Smooth muscle cell (in vitro differentiated cells): ENCODE data around the gene FAHD2B. TPM values are rescaled to one million over a fixed set of nuclear protein-coding genes. Genes with fewer than 3 reads are reported as not detected.
"Not testable (repeated sequence)": the region's sequence is repeated elsewhere in the genome, so short reads cannot be mapped to it uniquely, and the experiment has no call there.

ENCODE experiments used
- DNase-seq: peaks from one replicate; lab custom pipeline; 2025; ENCODE audit not compliant: unreplicated experiment; lab: John Stamatoyannopoulos, UW
- H2AFZ ChIP-seq: fragments of 200-600 bp; sonication (generic); 2 replicates; pipeline ENCODE4 v1.6.0; 2016; ENCODE audit warnings: antibody characterized with exemption, low read depth, mild to moderate bottlenecking
- H3F3A ChIP-seq: fragments of 200-600 bp; sonication (generic); 2 replicates; pipeline ENCODE4 v1.6.0; 2017; ENCODE audit warnings: antibody characterized with exemption, low read depth
- H3K27ac ChIP-seq: fragments of 200-600 bp; sonication (generic); 2 replicates; pipeline ENCODE4 v1.5.1; 2016; ENCODE audit warnings: low read depth, mild to moderate bottlenecking
- H3K27me3 ChIP-seq: fragments of 200-600 bp; sonication (generic); 2 replicates; pipeline ENCODE4 v1.6.1; 2016; ENCODE audit warnings: low read depth, mild to moderate bottlenecking
- H3K36me3 ChIP-seq: fragments of 200-600 bp; sonication (generic); 2 replicates; pipeline ENCODE4 v1.5.1; 2016; ENCODE audit warnings: low read depth
- H3K4me1 ChIP-seq: fragments of 200-600 bp; sonication (generic); 2 replicates; pipeline ENCODE4 v1.5.1; 2016; ENCODE audit warnings: low read depth
- H3K4me2 ChIP-seq: fragments of 200-600 bp; sonication (generic); 2 replicates; pipeline ENCODE4 v1.6.0; 2016; ENCODE audit warnings: mild to moderate bottlenecking
- H3K4me3 ChIP-seq: fragments of 200-600 bp; sonication (generic); 2 replicates; pipeline ENCODE4 v1.5.1; 2016; ENCODE audit warnings: mild to moderate bottlenecking
- H3K79me2 ChIP-seq: fragments of 200-600 bp; sonication (generic); 2 replicates; pipeline ENCODE4 v1.6.0; 2016; ENCODE audit warnings: low read depth, mild to moderate bottlenecking
- H3K9ac ChIP-seq: fragments of 200-600 bp; sonication (generic); 2 replicates; pipeline ENCODE4 v1.6.0; 2016; ENCODE audit warnings: low read depth
- H3K9me3 ChIP-seq: fragments of 200-600 bp; sonication (generic); replicated peaks from 2 replicates; pipeline ENCODE4 v1.5.1; 2016; ENCODE audit warnings: low read depth
- H4K20me1 ChIP-seq: fragments of 200-600 bp; sonication (generic); 2 replicates; pipeline ENCODE4 v1.6.0; 2016; ENCODE audit warnings: low read depth
- whole genome bisulfite sequencing: methylation state at CpG from one replicate; pipeline ENCODE4 v1.1.7; 2016; ENCODE audit warnings: low lambda C conversion rate; 5-methylcytosine and 5-hydroxymethylcytosine counted together
- polyA plus RNA-seq: library from polyadenylated mRNA; unstranded; fragments of >200 nt; fragmentation: Nextera tagmentation; extraction: Ambion mirVana; gene quantifications from 2 replicates; pipeline ENCODE4 v1.2.1, GENCODE V29; 2016
- total RNA-seq: library from RNA; depleted of rRNA; stranded (reverse); fragments of >200 nt; gene quantifications from 2 replicates; pipeline ENCODE4 v1.2.3, GENCODE V29; 2014
- TF ChIP-seq, protein P1 (sequence below): fragments of 200-600 bp; sonication (generic); IDR thresholded peaks from 2 replicates; pipeline ENCODE4 v1.5.1; 2017; ENCODE audit warnings: borderline replicate concordance, mild to moderate bottlenecking, antibody characterized with exemption; ENCODE audit not compliant: insufficient read depth, poor library complexity, severe bottlenecking

The FAHD2B gene
- total and polyA plus RNA-seq, 2 experiments from 2014 or later: 16.0 to 31.2 TPM

DNA sequence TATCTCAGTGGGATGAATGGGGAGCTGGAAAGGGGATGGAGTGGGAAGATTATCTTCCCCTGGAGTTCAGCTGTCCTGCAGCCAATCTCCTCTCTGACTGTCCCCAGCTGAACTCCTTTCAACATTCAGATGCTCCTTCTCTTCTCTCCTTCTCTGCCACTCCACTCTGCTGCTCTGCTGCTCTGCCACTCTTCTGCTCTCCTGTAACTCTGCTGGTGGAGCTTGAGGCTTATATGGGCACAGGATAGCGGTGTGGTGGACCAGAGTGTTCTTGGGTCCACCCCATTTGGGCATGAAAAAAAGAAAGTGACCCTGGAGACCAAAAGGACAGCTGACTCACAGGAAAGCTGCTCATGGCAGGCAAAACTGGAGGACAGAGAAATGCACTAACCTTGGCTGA is 26.6 kb downstream of the FAHD2B start:
- H3K4me1 ChIP-seq: no peaks in the 10 kb centered on the region
- no peaks in the 10 kb centered on the region for H3K36me3 ChIP-seq
- H3K4me3 ChIP-seq: no peak overlapping the region
- 100% methylated on average over 1 of the region's 1 CpG for WGBS
- no peak overlapping the region for H3K4me2 ChIP-seq
- H3K9me3 ChIP-seq: no peaks in the 10 kb centered on the region
- H3K79me2 ChIP-seq: no peaks in the 10 kb centered on the region
- no peak overlapping the region for H3K27ac ChIP-seq
- TF ChIP-seq, protein P1, sequence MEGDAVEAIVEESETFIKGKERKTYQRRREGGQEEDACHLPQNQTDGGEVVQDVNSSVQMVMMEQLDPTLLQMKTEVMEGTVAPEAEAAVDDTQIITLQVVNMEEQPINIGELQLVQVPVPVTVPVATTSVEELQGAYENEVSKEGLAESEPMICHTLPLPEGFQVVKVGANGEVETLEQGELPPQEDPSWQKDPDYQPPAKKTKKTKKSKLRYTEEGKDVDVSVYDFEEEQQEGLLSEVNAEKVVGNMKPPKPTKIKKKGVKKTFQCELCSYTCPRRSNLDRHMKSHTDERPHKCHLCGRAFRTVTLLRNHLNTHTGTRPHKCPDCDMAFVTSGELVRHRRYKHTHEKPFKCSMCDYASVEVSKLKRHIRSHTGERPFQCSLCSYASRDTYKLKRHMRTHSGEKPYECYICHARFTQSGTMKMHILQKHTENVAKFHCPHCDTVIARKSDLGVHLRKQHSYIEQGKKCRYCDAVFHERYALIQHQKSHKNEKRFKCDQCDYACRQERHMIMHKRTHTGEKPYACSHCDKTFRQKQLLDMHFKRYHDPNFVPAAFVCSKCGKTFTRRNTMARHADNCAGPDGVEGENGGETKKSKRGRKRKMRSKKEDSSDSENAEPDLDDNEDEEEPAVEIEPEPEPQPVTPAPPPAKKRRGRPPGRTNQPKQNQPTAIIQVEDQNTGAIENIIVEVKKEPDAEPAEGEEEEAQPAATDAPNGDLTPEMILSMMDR: no peak
- H3F3A ChIP-seq: no peaks in the 10 kb centered on the region
- H4K20me1 ChIP-seq: no peaks in the 10 kb centered on the region
- DNase-seq: no peak
- no peak overlapping the region for H3K9ac ChIP-seq
- no peak overlapping the region for H2AFZ ChIP-seq
- H3K27me3 ChIP-seq: no peaks in the 10 kb centered on the region

DNA sequence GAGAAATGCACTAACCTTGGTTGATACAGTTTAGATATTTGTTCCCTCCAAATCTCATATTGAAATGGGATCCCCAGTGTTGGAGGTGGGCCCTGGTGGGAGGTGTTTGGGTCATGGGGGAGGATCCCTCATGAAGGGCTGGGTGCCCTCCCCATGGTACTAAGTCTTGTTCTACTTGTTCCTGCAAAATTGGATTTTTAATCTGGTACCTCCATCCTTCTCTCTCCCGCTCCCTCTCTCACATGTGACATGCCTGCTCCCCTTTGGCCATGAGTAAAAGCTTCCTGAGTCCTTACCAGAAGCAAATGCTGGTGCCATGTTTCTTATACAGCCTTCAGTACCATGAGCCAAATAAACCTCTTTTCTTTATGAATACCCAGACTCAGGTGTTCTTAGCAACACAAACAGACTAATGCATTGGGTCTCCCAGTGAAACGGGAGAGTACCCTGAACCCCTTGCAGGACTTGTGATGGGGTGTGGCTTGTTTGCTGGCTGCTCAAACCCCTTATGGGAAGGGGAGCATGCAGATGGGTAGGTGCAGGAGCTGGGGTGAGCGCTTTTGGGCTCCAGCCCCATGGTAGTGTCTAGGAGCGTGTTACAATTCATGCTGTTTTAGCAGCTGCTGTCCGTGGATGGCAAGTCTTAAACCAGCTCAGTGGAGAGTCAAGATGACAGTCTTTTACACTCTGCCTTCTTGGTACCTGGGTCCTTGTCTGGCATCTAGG is 27.2 kb downstream of the FAHD2B start:
- Histone ChIP-seq H3K4me1 (no peaks in the 10 kb centered on the region), H2AFZ (no peak overlapping the region), H3K9ac (no peak overlapping the region), H3K79me2 (no peaks in the 10 kb centered on the region), H3K27ac (no peak overlapping the region), H3K4me3 (no peak overlapping the region), H3K9me3 (no peaks in the 10 kb centered on the region), H4K20me1 (no peaks in the 10 kb centered on the region), H3F3A (no peaks in the 10 kb centered on the region), H3K36me3 (no peaks in the 10 kb centered on the region), H3K27me3 (no peaks in the 10 kb centered on the region), H3K4me2 (no peak overlapping the region)
- TF ChIP-seq, protein P1: no peak
- WGBS: 89% methylated on average over 5 of the region's 5 CpGs
- DNase-seq: no peak

DNA sequence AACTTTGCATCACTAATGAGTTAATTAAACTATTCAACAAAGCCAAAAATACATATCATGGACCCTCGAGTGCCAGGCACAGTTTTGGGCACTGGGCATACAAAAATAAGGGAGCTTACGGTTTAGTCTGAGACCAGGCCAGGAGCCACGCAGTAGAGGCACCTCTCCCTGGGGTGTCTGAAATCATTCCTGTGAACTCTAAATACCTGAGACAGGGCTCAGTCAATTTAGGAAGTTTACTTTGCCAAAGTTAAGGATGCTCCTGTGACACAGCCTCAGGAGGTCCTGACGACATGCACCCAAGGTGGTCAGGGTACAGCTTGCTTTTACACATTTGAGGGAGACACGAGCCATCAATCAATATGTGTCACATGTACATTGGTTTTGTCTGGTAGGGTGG is 28.7 kb downstream of the FAHD2B start:
- not testable (repeated sequence) for H4K20me1 ChIP-seq, H2AFZ ChIP-seq, H3K4me3 ChIP-seq, H3K27me3 ChIP-seq, H3K9ac ChIP-seq, H3K4me2 ChIP-seq, DNase-seq, H3F3A ChIP-seq, H3K9me3 ChIP-seq, H3K4me1 ChIP-seq, H3K36me3 ChIP-seq, H3K27ac ChIP-seq, H3K79me2 ChIP-seq
- 81% methylated on average over 5 of the region's 5 CpGs for WGBS

DNA sequence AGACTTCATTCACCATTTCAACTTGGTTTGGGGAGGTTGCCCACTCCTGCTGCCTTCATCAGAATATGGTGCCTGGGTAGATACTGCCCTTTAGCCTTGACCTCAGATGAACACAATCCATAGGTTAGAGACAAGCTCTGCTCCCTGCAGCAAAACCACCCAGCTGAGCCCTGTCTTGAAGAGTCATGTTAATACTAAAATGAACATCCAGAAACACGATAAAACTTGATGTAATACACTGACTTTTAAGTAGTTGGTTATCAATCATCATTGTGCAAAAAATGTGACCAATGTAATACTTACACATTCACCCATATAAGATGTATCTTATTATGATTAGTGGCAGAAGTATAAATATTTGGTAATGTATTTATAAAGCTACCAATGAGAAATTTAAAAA is 32.7 kb downstream of the FAHD2B start:
- H3K79me2 ChIP-seq, DNase-seq, H2AFZ ChIP-seq, H4K20me1 ChIP-seq, H3K4me2 ChIP-seq, H3K27me3 ChIP-seq, H3K9ac ChIP-seq, H3K9me3 ChIP-seq, H3K4me1 ChIP-seq, H3K36me3 ChIP-seq, H3K4me3 ChIP-seq, H3K27ac ChIP-seq, H3F3A ChIP-seq: not testable (repeated sequence)
- WGBS: 84% methylated on average over 1 of the region's 1 CpG

DNA sequence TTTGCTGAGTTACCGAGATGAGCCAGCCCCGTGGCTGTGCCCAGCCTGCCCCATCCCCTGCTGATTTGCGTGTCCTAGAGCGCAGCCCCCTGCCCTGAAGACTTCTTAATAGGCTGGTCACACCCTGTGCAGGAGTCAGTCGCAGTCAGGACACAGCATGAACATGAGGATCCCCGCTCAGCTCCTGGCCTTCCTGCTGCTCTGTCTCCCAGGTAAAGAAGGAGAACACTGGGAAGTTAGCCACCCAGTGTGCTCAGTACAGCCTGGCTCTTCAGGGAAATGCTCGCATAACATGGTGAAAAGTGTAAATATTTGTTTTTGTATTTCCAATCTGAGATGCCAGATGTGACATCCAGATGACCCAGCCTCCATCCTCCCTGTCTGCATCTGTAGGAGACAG is 34.9 kb downstream of the FAHD2B start:
- H3K4me1 ChIP-seq, H2AFZ ChIP-seq: not testable (repeated sequence)

DNA sequence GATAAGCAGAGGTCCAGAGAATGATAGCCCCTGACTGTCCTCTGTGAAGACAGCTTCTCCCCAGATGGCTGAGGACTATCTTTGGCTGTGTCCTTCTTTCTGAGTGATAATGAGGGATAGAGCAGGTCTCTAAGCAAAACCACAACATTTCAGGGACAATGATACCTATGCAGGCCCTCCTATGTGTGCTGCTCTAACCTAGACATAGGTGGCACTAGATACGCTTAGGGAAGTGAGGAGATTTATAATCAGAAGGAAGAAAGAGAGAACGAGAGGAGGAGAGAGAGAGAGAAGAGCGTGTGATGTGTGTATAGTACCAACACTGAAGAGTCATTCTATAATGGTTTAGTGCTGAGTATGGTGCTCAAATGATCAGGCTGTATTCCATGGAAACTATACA is 38.5 kb downstream of the FAHD2B start:
- not testable (repeated sequence) for H3K4me1 ChIP-seq, H3K9ac ChIP-seq, H4K20me1 ChIP-seq, H3K27me3 ChIP-seq, H3F3A ChIP-seq, DNase-seq, H2AFZ ChIP-seq, H3K79me2 ChIP-seq, H3K9me3 ChIP-seq, H3K27ac ChIP-seq, H3K4me3 ChIP-seq, H3K4me2 ChIP-seq, H3K36me3 ChIP-seq
- WGBS: 90% methylated on average over 3 of the region's 3 CpGs

More for the DNA sequence above, 34.9 kb downstream of the FAHD2B start:
- H3K4me2 ChIP-seq, H4K20me1 ChIP-seq, H3K79me2 ChIP-seq, H3K36me3 ChIP-seq, H3K9me3 ChIP-seq, H3K9ac ChIP-seq, H3K4me3 ChIP-seq, DNase-seq, H3K27me3 ChIP-seq, H3K27ac ChIP-seq, H3F3A ChIP-seq: not testable (repeated sequence)
- 86% methylated on average over 3 of the region's 7 CpGs for WGBS

DNA sequence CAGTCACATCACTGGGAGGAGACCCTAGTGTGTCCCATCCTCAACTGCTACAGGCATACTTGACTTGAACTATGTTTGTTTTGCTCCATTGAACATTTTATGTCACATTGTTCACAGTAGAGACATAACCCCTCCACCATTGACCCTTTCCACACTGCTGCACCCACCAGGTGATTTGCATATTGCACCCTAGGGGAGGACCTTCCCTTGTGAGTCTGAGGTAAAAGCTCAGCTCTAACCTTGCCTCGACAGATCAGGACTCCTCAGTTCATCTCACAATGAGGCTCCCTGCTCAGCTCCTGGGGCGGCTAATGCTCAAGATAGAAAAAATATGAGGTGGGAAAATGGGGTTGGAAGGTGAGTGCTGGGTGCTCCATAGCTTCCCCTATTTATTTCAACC is 44.6 kb downstream of the FAHD2B start:
- H3K4me1 ChIP-seq, H3K79me2 ChIP-seq, H3K27ac ChIP-seq, H3K9ac ChIP-seq, H3K9me3 ChIP-seq, H3K27me3 ChIP-seq, H2AFZ ChIP-seq, H3F3A ChIP-seq, DNase-seq, H3K4me2 ChIP-seq, H3K4me3 ChIP-seq, H3K36me3 ChIP-seq, H4K20me1 ChIP-seq: not testable (repeated sequence)
- 73% methylated on average over 2 of the region's 2 CpGs for WGBS
